HUES48 (cell line): Measurements from ENCODE around the gene MUSTN1.

Experiments
- H3K27ac ChIP-seq: one replicate; pipeline ENCODE4 v1.7.0; 2013; ENCODE audit warnings: low read depth, low read length, inconsistent platforms
- H3K27me3 ChIP-seq: 2 replicates; pipeline ENCODE4 v1.6.1; 2013; ENCODE audit warnings: mild to moderate bottlenecking, low read length; ENCODE audit not compliant: control insufficient read depth, insufficient read depth
- H3K36me3 ChIP-seq: 2 replicates; pipeline ENCODE4 v1.6.1; 2013; ENCODE audit warnings: low read length; ENCODE audit not compliant: control insufficient read depth, insufficient read depth
- H3K4me1 ChIP-seq: 2 replicates; pipeline ENCODE4 v1.6.1; 2013; ENCODE audit warnings: mild to moderate bottlenecking, low read length; ENCODE audit not compliant: control insufficient read depth, insufficient read depth
- H3K4me3 ChIP-seq: 2 replicates; pipeline ENCODE4 v1.5.1; 2013; ENCODE audit warnings: mild to moderate bottlenecking, low read depth, low read length
- H3K9ac ChIP-seq: 2 replicates; pipeline ENCODE4 v1.6.1; 2013; ENCODE audit warnings: mild to moderate bottlenecking, low read depth, low read length, moderate library complexity
- H3K9me3 ChIP-seq: 2 replicates; pipeline ENCODE4 v1.6.1; 2013; ENCODE audit warnings: low read length; ENCODE audit not compliant: control insufficient read depth, insufficient read depth

MUSTN1 gene

DNA sequence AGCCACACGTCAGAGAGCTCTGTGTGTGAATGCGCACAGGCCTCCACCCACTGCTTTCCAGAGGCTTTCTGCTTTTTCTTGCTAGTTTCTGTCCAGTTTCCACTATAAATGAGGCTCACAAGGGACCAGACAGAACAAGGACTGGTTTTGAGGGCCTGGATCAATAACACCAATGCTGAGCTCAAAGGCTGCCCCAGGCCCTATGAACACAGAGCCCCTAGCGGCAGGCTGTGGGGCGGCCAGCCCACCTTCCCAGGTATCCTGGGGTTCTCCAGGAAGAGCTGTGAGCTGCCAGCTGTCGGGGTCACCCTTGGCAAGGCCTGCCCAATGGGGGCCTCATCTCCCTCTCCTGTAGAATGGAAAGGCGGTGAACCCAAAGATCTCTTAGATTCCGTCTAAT, 42.4 kb downstream of the MUSTN1 start:
- no peak overlapping the region for H3K4me3 ChIP-seq
- no peaks in the 10 kb centered on the region for H3K4me1 ChIP-seq
- H3K9me3 ChIP-seq: no peaks in the 10 kb centered on the region
- H3K27ac ChIP-seq: no peak overlapping the region
- H3K27me3 ChIP-seq: no peaks in the 10 kb centered on the region
- H3K36me3 ChIP-seq: no peaks in the 10 kb centered on the region
- no peak overlapping the region for H3K9ac ChIP-seq

DNA sequence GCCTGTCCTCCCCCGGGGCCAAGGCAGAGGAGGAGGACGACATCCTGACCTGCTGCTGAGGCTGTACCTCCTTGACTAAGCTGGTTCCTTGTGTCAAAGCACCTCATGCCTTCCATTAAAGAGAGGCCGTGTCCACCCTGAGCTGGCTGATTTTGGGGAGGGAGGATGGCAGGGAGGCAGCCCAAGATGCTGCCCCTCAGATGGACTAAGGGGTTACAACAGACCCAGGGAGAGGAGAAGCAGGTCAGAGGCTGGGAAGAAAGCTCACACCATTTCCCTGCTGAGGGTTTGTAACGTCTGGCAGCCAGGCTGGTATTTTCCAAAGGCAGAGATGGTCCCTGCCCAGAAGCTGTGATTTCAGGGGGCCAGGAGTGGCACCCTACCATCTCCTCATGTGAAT, 42.9 kb downstream of the MUSTN1 start:
- Histone ChIP-seq H3K4me1 (no peaks in the 10 kb centered on the region), H3K27ac (no peak overlapping the region), H3K36me3 (no peaks in the 10 kb centered on the region), H3K9me3 (no peaks in the 10 kb centered on the region), H3K27me3 (no peaks in the 10 kb centered on the region), H3K9ac (no peak overlapping the region), H3K4me3 (no peak overlapping the region)

DNA sequence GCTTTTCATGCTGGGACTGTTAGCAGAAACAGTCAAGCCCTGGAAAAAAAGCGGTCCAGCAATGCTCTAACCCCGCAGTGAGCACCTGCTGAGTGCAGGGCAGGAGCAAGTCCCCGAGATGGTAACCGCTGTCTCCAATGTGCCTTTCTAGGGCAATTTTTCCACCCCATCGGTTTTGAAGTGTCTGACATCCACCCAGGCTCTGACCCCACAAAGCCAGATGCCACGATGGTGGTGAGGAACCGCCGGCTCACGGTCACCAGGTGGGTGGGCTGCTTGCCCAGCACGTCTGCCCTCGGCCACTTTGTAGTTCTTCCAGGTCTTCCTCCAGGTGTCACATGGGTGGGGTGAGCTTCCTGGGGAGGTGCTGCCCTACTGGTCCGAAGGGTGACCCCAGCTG, 43.5 kb downstream of the MUSTN1 start:
- Histone ChIP-seq H3K4me3 (no peak overlapping the region), H3K9ac (no peak overlapping the region), H3K9me3 (no peaks in the 10 kb centered on the region), H3K36me3 (no peaks in the 10 kb centered on the region), H3K27ac (no peak overlapping the region), H3K27me3 (no peaks in the 10 kb centered on the region), H3K4me1 (no peaks in the 10 kb centered on the region)

DNA sequence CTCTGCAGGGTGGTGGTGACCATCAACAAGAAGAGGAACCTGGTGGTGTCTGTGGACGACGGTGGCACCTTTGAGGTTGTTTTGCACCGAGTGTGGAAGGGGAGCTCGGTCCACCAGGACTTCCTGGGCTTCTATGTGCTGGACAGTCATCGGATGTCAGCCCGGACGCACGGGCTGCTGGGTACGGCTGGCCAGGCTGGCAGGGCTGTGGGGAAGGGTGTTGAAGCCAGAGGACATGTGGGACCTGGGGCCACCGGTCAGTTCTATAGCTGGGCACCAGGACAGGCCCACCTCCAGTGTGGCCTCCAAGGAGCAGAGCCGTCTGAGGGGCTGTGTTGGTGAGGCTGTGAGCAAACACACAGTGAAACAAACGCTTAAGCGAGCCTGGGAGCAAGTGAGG, 44.1 kb downstream of the MUSTN1 start:
- no peaks in the 10 kb centered on the region for H3K36me3 ChIP-seq
- H3K4me3 ChIP-seq: no peak overlapping the region
- H3K9me3 ChIP-seq: no peaks in the 10 kb centered on the region
- no peaks in the 10 kb centered on the region for H3K27me3 ChIP-seq
- H3K27ac ChIP-seq: no peak overlapping the region
- H3K9ac ChIP-seq: no peak overlapping the region
- no peaks in the 10 kb centered on the region for H3K4me1 ChIP-seq

DNA sequence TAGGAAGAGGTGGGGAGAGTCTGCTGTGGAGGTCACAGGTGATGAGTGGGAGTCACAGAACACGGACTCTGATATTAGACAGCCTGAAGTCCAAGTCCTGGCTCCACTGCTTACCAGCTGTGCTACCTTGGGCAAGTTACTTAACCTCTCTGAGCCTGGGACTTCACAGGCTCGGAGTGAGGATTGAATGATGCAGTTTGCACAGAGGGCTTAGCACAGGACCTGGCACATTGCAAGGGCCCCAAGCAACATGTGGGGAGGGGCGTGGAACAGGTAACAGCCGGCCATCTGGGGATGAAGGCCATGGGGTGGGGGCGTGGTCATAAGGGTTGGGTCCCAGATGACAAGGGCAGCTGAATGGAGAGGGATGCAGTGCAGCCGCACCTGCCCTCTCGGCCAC, 44.5 kb downstream of the MUSTN1 start:
- no peaks in the 10 kb centered on the region for H3K27me3 ChIP-seq
- H3K9ac ChIP-seq: no peak overlapping the region
- no peaks in the 10 kb centered on the region for H3K4me1 ChIP-seq
- H3K4me3 ChIP-seq: no peak overlapping the region
- H3K36me3 ChIP-seq: no peaks in the 10 kb centered on the region
- no peak overlapping the region for H3K27ac ChIP-seq
- no peaks in the 10 kb centered on the region for H3K9me3 ChIP-seq

DNA sequence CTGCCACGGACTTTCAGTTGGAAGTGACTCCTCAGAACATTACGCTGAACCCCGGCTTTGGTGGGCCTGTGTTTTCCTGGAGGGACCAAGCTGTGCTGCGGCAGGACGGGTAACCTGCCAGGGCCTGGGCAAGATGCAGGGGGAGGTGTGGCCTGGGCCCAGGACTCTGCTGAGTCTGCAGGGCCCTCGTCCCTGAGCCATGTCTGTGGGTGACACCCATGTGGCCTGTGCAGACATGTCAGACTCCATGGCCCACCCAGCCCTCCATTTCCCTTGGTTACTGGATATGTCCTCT, 45.1 kb downstream of the MUSTN1 start:
- Histone ChIP-seq H3K27me3 (no peaks in the 10 kb centered on the region), H3K4me3 (no peak overlapping the region), H3K4me1 (no peaks in the 10 kb centered on the region), H3K9me3 (no peaks in the 10 kb centered on the region), H3K9ac (no peak overlapping the region), H3K36me3 (no peaks in the 10 kb centered on the region), H3K27ac (no peak overlapping the region)

DNA sequence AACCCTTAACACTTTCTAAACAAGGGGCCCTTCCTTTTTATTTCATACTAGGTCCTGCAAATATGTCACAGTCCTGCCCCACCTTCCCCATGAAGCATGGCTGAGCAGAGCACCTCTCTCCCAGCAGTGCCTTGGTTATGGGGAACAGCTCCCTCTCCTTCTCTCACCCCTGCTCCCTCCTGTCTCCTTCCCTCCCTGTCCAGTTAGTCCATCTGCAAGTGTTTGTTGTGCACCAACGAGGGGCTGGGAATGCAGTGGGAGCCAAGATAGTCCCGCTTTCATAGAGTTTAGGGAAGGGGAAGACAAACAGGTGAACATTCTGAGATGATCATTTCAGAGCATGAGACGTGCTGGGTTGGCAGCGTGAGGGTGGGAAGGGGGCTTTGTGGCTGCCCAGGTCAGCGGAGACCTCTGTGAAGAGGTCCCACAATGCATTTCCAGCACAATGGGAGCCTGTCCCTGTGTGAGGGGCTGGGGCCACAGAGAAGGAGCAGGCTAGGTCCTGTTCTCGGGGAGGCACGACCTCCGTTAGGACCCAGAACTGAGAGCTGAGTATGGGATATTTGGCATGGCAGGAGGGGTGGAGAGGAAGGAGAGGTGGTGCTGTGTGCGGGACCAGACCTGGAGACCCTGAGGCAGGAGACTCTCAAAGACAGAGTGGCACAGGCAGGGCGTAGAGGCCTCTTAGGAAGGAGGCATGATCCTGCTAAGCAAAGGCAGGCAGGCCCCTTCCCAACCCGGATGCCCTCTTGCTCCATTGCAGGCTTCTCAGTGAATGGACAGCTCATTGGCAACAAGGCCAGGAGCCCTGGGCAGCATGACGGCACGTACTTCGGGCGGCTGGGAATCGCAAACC, 45.7 kb downstream of the MUSTN1 start:
- Histone ChIP-seq H3K36me3 (no peaks in the 10 kb centered on the region), H3K4me1 (no peaks in the 10 kb centered on the region), H3K9me3 (no peaks in the 10 kb centered on the region), H3K27me3 (no peaks in the 10 kb centered on the region), H3K4me3 (no peak overlapping the region), H3K27ac (no peak overlapping the region), H3K9ac (no peak overlapping the region)

DNA sequence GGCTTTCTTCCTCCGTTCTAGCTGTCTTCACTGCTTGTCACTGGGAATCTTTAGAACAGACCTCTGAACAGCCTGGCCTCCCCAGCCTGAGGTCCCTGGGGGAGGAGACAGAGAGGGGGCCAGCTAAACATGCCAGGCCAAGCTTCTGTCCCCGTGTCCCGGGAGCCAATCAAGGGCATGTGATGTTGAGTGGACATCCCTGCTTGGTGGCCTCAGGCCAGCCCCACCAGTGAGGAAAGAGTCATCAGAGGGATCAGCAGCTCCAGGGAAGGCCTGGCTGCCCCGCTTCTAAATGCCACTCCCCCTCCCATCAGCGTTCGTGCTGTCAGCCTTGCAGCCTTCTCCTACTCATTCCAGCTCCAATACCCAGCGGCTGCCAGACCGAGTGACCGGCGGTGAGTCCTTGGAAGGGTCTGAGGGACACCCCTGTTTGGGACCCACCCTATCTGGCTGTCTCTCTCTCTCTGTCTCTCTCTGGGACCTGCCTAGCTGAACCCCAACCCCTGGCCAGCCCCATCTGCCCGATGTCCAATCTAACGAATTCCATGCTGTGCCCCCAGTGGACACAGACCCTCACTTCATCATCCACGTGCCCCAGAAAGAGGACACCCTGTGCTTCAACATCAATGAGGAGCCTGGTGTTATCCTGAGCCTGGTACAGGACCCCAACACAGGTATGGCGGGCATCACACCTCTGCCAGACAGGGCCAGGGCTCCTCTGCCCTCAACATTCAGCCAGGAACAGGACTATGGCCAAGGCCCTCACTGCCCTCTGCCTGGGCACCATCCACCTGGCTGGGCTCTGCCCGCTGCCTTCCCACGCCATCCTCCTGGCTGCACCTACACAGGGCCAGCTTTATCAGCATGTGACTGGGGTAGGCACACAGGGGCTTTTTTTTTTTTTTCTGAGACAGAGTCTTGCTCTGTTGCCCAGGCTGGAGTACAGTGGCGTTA, 46.9 kb downstream of the MUSTN1 start:
- no peak overlapping the region for H3K4me3 ChIP-seq
- H3K27me3 ChIP-seq: no peaks in the 10 kb centered on the region
- H3K4me1 ChIP-seq: no peaks in the 10 kb centered on the region
- no peaks in the 10 kb centered on the region for H3K36me3 ChIP-seq
- H3K9ac ChIP-seq: no peak overlapping the region
- no peaks in the 10 kb centered on the region for H3K9me3 ChIP-seq
- no peak overlapping the region for H3K27ac ChIP-seq

DNA sequence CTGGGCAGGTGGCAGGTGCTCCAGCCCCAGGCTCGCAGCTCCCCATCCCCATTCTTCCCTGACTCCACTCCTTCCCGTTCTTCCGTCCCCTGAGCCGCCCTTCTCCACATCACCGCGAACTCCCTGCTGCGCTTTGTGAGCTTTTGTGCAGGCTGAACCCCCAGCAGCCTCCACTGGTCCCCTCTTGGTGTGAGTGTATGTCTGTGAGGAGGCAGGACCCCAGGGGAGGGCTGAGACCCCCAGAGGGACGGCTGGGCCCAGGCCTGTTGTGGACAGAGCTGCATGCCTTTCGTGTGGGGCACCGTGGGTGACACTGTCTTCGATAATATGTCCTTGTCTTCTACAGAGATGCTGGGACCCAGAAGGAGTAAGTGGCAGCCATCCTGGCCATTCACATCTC, 47.6 kb downstream of the MUSTN1 start:
- Histone ChIP-seq H3K27ac (no peak overlapping the region), H3K9ac (no peak overlapping the region), H3K36me3 (no peaks in the 10 kb centered on the region), H3K4me3 (no peak overlapping the region), H3K9me3 (no peaks in the 10 kb centered on the region), H3K27me3 (no peaks in the 10 kb centered on the region), H3K4me1 (no peaks in the 10 kb centered on the region)

DNA sequence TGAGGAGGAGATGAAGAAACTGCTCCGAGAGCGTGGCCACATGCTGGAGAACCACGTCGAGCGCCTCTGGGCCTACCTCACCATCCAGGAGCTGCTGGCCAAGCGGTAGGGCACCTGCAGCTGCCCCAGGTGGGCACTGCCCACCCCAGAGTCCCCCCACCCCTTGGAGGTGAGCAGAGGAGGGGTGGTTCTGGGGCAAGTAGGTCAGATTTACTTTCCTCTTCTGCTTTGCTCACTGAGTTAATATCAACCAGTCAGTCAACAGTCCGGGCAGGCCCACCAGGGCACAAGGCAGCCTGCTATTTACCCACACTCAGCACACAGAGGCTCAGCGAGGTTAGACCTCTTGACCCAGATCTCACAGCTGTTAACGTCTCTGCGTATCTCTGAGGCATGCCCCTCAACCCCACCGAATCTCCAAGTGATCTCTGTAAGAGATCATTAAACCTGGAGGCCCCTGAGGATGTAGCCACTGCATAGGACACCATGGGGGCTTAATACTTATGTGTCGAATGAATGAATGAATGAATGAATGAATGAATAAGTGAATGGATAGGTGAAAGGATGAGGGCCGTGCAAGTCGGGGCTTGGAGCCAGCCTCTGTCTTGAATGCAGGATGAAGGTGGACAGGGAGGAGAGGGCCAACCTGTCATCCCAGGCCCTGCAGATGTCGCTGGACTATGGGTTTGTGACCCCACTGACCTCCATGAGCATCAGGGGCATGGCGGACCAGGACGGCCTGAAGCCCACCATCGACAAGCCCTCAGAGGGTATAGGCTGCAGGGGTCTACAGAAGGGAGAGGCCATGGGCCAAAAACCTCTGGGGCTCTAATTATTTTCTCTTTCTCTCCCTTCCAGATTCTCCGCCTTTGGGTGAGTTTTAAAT, 48.2 kb downstream of the MUSTN1 start:
- Histone ChIP-seq H3K9ac (no peak overlapping the region), H3K36me3 (no peaks in the 10 kb centered on the region), H3K27me3 (no peaks in the 10 kb centered on the region), H3K9me3 (no peaks in the 10 kb centered on the region), H3K4me3 (no peak overlapping the region), H3K4me1 (no peaks in the 10 kb centered on the region), H3K27ac (no peak overlapping the region)
